ENCODE data around the gene LRRC27. TPM values are rescaled to one million over a fixed set of nuclear protein-coding genes. Genes with fewer than 3 reads are reported as not detected.
A peak's percentile ranks its signal among the peaks of the same experiment; 100 is the strongest.

Gene LRRC27
- total RNA-seq, 1 donor: 12.0 TPM

DNA sequence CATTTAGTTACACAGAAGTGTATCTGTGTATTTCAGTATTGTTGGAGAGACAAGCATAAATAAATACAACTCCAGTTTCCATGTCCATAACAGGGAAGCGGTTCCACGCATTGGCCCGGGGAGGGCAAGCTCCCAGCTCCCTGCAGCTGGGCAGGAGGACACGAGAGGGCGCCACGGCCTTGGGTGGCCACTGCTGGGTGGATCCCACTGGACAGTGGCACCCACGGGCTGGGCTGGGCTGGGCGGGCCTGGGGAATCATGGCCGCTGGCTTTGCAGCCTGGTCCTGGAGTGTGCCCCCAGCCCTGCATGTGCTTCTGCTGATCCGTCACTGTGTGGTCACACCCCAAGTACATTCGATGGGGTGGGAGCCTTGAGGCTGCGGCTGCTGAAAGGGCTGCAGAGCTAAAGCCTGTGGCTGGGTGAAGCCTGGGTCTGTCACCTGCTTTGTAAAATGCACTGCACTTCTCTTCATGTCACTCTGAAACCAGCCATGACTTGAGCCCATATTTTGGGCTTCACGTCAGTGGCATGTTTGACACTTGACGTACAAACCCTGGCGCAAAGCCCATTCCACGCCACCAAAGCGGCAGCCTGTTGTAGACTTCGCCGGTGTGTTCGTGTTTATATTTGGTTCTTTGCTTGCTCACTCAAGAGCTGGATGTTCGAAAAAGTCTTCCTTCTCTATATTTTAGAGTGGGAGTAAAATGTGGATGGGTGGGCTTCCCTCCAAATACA is 27.5 kb downstream of the LRRC27 start:
- no peak for DNase-seq (ENCODE audit: low read depth)
- TF ChIP-seq, protein P1, sequence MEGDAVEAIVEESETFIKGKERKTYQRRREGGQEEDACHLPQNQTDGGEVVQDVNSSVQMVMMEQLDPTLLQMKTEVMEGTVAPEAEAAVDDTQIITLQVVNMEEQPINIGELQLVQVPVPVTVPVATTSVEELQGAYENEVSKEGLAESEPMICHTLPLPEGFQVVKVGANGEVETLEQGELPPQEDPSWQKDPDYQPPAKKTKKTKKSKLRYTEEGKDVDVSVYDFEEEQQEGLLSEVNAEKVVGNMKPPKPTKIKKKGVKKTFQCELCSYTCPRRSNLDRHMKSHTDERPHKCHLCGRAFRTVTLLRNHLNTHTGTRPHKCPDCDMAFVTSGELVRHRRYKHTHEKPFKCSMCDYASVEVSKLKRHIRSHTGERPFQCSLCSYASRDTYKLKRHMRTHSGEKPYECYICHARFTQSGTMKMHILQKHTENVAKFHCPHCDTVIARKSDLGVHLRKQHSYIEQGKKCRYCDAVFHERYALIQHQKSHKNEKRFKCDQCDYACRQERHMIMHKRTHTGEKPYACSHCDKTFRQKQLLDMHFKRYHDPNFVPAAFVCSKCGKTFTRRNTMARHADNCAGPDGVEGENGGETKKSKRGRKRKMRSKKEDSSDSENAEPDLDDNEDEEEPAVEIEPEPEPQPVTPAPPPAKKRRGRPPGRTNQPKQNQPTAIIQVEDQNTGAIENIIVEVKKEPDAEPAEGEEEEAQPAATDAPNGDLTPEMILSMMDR (IDR thresholded peaks at IDR 0.05; ENCODE audit: insufficient read depth, low read length): no peak
- H3K4me3 ChIP-seq (ENCODE audit: low read depth, low read length): no peak overlapping the region

DNA sequence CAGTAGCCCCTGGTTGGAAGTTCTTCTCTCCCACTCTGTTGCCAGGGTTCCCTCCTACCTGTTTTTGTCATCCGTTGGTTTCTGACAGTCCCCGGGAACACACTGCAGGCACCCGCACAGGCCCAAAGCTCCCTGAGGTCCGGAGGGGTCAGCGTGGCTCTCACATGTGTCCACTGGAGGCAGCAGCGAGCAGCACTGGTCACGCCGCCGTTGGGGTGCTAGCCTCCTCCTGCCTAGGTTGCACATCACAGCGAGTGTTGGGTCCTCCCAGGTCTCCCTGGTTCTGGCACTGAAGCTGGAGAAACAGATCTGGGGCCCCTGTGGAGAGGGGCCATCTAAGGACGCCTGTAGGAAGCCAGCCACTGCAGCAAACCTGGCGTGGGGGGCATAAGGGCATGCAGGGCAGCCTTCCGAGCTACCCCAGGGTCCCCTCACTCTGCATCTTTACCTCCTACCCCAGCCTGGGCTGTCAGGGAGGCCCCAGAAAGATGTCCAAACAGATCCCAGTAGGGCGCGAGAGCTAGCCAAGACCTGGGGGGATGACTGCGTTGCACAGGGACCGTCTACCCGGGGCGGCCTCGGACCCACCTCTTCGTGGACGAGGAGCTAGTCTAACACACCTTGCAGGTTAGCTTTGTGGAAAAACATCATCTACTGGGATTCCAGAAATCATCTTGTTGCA is 28.9 kb downstream of the LRRC27 start:
- H3K4me3 ChIP-seq (ENCODE audit: low read depth, low read length): no peak overlapping the region
- DNase-seq (ENCODE audit: low read depth): no peak
- TF ChIP-seq, protein P1 (IDR thresholded peaks at IDR 0.05; ENCODE audit: insufficient read depth, low read length): peak; percentile 60

DNA sequence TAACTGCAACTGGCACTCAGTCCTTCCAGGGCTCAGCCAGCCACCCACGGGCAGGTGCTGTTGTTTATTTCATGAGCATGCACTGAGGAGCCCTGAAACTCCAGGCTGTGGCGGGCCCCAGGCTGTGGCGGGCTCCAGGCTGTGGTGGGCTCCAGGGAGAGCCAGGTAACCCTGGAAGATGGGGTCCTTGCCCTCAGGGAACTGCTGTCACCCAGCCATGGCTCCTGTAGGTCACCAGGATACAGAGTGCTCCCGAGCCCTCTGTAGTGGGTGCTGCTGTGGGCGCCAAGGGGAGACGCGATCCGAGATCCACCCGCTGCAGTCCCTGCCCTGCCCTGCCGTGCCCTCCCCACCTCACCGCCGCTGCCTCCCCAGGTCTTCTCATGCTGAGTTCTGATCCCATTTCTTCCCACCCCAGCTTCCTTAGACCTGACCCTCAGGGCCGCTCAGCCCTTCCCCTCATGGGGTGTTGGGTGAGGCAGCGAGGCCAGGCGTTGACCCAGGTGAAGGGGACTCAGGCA is 29.6 kb downstream of the LRRC27 start:
- TF ChIP-seq, protein P1 (IDR thresholded peaks at IDR 0.05; ENCODE audit: insufficient read depth, low read length): no peak
- no peak for DNase-seq (ENCODE audit: low read depth)
- H3K4me3 ChIP-seq (ENCODE audit: low read depth, low read length): no peak overlapping the region

GRCh38 chr10:132362151-132362611 is 30.2 kb downstream of the LRRC27 start:
- DNase-seq (ENCODE audit: low read depth): no peak
- TF ChIP-seq, protein P1 (IDR thresholded peaks at IDR 0.05; ENCODE audit: insufficient read depth, low read length): no peak
- H3K4me3 ChIP-seq (ENCODE audit: low read depth, low read length): no peak overlapping the region

DNA sequence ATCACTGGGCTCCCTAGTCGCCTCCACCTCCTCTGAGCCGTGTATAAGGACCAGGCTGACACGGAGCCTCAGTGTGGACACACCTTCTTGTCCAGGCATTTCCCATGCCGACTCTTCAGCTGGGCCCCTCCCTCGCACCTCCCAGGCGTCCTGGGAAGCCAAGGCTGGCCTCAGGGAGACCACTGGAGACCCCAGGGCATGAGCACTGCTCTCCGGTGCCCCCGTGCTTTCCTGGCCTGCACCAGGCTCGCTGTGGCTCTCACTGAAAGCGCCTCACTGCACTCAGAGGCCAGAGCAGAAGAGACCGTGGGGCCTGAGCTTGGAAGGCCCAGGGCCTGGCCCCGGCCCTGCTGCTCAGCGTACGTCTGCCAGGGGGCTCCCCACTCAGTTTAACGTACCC is 31.4 kb downstream of the LRRC27 start:
- TF ChIP-seq, protein P1 (IDR thresholded peaks at IDR 0.05; ENCODE audit: insufficient read depth, low read length): no peak
- H3K4me3 ChIP-seq (ENCODE audit: low read depth, low read length): no peak overlapping the region
- no peak for DNase-seq (ENCODE audit: low read depth)

DNA sequence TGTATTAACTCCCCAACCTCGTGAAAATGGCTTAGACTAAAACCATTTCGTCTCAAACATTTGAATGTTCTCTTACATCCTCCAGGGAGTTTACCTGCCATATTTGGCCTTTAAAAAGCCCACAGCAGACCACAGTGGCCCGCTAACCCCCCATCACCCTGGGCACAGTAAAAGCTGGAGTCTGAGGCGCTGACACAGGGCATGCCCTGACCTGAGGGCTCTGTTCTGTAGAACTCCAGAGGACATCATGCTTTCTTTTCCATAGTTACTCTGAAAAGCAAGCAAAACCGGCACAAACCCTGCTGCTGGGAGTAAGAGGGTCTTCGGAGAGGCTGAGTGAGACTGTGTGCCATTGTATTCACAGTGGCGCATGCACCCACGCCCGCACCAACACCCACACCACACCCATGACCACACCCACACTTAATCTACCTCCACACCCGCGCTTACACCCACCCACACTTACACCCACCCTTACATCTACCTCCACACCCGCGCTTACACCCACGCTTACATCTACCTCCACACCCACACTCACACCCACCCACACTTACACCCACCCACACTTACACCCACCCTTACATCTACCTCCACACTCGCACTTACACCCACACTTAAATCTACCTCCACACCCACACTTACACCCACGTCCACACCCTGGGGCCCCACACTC is 32.1 kb downstream of the LRRC27 start:
- H3K4me3 ChIP-seq (ENCODE audit: low read depth, low read length): no peak overlapping the region
- DNase-seq (ENCODE audit: low read depth): no peak
- TF ChIP-seq, protein P1 (IDR thresholded peaks at IDR 0.05; ENCODE audit: insufficient read depth, low read length): no peak
